GM18505 (cell line): Measurements from ENCODE around the gene SHC2.
"Not testable (repeated sequence)": the region's sequence is repeated elsewhere in the genome, so short reads cannot be mapped to it uniquely, and the experiment has no call there.

Source experiments
- ATAC-seq: cut with Tn5 transposase; IDR thresholded peaks from one replicate; pipeline ENCODE4 v1.9.1; 2021; ENCODE audit not compliant: unreplicated experiment
- POLR2A ChIP-seq: IDR thresholded peaks from 4 replicates; pipeline ENCODE4 v1.6.1; 2011; ENCODE audit warnings: borderline replicate concordance; ENCODE audit not compliant: insufficient read depth, insufficient read length; ENCODE audit errors: extremely low read depth

SHC2 gene

DNA sequence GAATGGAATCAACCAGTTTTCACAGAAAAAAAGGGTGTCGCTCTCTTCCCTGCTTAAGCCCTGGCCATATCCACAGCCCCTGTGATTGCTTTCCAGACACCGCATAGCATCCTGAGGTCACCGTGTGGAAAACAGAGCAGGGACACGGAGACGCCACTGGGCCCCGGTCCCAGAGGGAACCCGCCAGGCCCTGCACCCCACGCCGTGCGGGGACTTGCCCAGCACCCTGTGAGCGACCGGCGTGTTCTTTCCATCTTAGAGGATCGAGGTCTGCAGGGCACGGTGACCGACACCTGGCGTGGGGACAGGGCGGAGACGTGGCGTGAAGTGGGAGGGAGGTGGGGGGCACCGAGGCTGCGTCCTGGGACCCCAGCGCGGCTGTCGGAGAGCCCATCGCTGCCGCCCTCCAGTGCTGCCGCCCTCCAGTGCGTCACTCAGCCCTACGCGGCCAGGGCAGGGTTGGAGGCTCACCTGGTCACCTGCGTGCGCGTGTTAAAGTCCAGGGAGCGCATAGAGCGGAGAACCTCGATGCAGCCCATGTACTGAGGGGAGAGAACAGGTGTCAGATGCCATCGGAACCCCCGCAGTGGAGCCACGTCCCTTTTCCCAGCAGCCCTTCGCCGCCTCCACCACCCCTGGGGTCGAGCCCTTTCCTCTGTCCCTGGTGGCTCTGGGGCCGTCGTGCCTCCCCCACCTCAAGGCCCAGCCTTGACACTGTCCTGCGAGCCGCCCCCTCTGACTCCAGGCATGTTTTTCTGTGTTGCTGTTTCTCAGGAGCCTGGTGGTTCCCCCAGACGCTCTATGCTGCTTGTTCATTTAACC lies 20.2 kb downstream of the SHC2 start:
- ATAC-seq, result no peak
- TF ChIP-seq POLR2A, result no peak

- TF ChIP-seq POLR2A, result no peak
- ATAC-seq, result no peak
These were observed 21.5 kb downstream of the SHC2 start for GRCh38 chr19:439167-439900.

- no peak for ATAC-seq
- TF ChIP-seq POLR2A, result no peak
These were observed 22.3 kb downstream of the SHC2 start for GRCh38 chr19:438416-438958.

DNA sequence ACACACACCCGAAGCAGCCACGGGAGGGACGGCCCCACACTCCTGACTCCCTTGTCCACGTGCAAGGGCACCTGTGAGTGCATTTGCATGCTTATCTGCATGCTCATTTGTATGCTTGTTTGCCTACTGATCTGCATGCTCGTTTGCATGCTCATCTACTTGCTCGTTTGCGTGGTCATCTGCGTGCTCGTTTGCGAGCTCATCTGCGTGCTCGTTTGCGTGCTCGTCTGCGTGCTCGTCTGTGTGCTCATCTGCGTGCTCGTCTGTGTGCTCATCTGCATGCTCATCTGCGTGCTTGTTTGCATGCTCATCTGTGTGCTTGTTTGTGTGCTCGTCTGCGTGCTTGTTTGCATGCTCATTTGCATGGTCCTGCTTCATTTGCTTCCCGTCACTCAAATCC lies 23.8 kb downstream of the SHC2 start:
- no peak for ATAC-seq
- no peak for TF ChIP-seq POLR2A

DNA sequence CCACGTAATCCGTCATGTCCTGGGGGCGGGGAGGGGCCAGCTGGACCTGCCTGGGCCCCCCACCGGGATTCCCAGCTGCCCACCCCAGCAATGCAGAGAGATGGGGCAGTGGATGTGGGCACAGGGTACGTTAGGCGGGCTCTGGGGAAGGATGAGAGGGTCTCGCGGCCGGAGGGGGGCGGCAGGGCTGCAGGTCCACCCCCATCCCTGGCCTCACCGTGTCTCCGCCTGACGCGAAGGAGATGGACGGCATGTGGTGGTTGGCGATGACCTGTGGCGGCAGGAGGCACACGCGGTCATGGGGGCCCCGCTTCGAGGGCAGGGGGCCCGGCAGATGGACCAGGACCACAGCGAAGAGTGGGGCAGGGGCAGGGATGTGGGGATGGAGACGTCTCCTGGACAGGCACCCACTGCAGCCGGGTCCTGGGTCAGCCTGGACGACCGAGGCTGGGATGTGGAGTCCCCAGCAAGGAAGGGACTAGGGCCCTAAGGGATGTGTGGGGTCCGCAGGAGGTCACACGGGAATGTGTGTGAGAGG lies 24.4 kb downstream of the SHC2 start:
- no peak for TF ChIP-seq POLR2A
- ATAC-seq, result no peak

DNA sequence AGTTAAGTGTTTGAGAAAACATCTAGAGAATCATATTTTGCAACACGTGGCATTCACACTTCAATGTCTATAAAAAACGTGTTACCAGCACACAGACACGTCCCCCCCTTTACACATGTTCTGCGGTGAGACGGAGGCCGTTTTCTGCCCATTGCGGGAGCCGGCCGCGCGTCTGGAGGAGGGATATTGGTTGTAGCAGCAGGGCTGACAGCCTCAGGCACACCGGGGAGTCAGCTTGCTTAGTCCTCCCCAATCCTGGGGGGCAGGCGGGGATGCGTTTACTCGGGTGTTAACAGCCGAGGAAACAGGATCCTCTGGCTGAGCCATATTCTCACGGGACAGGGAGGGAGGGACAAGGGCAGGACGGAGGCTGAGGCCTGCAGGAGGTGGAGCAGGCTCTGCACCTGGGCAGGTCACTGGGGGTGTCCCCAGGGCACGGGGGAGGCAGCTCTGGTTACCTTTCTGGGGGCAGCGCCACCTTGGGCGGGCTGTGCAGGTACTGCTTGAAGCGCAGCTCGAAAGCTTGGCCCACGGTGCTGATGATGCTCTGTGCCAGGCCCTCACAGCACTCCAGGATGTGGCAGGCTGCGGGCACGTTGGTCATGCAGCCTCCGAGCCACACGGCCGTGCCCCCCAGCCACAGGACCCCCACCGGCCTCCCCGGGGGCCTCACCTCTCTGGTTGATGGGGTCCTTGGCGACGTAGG lies 25.0 kb downstream of the SHC2 start:
- ATAC-seq, result no peak
- TF ChIP-seq POLR2A, result no peak

GRCh38 chr19:435056-435706 lies 25.7 kb downstream of the SHC2 start:
- no peak for ATAC-seq
- TF ChIP-seq POLR2A, result no peak

GRCh38 chr19:434152-434960 lies 26.5 kb downstream of the SHC2 start:
- no peak for ATAC-seq
- TF ChIP-seq POLR2A, result no peak

DNA sequence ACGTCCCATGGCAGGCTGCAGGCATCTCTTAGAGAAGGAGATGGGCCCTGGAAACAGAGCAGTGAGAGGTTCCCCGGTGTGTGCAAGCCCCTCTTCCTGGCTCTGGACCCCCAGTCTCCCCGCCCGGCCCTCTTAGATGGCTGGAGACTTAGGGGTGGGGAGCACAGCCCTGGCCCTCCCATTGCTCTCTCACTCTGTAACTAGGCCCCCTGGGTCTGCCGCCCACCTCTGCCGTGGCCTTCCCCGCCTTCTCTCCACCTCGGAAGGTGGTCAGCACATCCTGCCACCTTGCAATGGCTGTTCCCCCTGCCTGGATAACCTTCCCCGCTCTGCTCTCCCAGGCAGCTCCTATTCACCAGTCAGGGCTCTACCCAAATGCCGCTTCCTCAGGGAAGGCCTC lies 30.1 kb downstream of the SHC2 start:
- TF ChIP-seq POLR2A, result no peak
- ATAC-seq, result no peak

DNA sequence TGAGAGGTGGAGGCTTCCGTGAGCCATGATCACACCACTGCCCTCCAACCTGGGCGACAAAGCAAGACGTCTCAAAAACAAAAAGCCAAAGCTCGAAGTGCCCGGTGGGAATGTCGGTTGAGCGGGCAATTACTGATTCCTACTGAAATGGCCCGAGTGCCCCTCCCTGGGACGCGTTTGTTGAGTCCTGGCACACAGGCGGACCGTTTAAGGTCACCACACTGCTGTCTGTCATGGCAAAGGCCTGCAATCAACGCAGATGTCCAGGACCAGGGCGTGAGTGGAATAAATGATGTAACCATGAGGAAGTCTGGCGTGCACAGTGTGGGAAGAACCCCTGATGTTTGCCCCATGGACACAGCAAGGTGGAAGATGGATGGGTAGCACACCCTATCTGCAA lies 32.7 kb downstream of the SHC2 start:
- ATAC-seq, result no peak

GRCh38 chr19:427675-428074 lies 33.2 kb downstream of the SHC2 start:
- not testable (repeated sequence) for ATAC-seq

More for the DNA sequence above, 32.7 kb downstream of the SHC2 start:
- TF ChIP-seq POLR2A, result no peak
